Liver (tissue), 3 donors: ENCODE measurements around the gene ADM5.

Source experiments
- JUND ChIP-seq, 2 donors: IDR thresholded peaks; 2 replicates each; pipeline ENCODE4 v1.6.1; 2016; ENCODE audit warnings: antibody characterized with exemption in 2 of 2
- MAX ChIP-seq: IDR thresholded peaks from 2 replicates; pipeline ENCODE4 v1.6.1; 2016; ENCODE audit warnings: antibody characterized with exemption
- TAF1 ChIP-seq: conservative IDR thresholded peaks from 2 replicates; pipeline ENCODE4 v1.6.1; 2016; ENCODE audit warnings: antibody characterized with exemption, mild to moderate bottlenecking
- TF ChIP-seq, protein P1 (sequence below): fragments of 150-350 bp; IDR thresholded peaks from 2 replicates; pipeline ENCODE4 v1.5.1; 2017; ENCODE audit warnings: improper control_type of control experiment, low read depth, low read length; ENCODE audit not compliant: missing input control
- TF ChIP-seq, protein P2 (sequence below): IDR thresholded peaks from 2 replicates; pipeline ENCODE4 v1.6.1; 2016; ENCODE audit warnings: antibody characterized with exemption
- donor health status: healthy.
- donor health status: healthy.

DNA sequence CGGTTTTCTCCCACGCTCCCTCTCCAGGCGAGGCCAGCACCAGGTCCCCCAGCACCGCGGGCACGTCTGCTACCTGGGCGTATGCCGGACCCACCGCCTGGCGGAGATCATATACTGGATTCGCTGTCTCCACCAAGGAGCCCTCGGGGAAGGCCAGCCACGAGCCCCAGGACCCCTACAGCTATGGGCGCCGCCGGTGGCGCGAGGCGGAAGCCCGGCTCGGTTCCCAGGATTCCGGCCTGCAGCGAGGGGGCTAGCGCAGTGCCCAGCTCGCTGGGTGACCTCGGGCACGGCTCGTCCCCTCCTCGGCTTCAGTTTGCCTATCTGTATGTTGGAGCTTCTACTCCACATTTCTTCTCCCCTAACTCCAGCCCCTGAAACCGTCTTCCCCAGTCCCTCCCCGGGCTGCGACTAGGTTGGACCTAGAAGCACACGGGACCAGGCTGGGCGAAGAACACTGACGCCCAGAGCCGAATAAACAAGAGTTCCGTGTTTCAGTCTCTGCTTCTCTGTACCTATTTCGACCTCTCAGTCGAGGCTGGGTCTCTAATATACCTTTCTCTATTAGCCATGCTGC lies 773 bp downstream of the ADM5 start:
- TF ChIP-seq, protein P1, sequence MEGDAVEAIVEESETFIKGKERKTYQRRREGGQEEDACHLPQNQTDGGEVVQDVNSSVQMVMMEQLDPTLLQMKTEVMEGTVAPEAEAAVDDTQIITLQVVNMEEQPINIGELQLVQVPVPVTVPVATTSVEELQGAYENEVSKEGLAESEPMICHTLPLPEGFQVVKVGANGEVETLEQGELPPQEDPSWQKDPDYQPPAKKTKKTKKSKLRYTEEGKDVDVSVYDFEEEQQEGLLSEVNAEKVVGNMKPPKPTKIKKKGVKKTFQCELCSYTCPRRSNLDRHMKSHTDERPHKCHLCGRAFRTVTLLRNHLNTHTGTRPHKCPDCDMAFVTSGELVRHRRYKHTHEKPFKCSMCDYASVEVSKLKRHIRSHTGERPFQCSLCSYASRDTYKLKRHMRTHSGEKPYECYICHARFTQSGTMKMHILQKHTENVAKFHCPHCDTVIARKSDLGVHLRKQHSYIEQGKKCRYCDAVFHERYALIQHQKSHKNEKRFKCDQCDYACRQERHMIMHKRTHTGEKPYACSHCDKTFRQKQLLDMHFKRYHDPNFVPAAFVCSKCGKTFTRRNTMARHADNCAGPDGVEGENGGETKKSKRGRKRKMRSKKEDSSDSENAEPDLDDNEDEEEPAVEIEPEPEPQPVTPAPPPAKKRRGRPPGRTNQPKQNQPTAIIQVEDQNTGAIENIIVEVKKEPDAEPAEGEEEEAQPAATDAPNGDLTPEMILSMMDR, result no peak
- TF ChIP-seq JUND (IDR thresholded peaks at IDR 0.05) (no peak), MAX (no peak), TAF1 (no peak)
- TF ChIP-seq, protein P2, sequence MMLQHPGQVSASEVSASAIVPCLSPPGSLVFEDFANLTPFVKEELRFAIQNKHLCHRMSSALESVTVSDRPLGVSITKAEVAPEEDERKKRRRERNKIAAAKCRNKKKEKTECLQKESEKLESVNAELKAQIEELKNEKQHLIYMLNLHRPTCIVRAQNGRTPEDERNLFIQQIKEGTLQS, result no peak
